NCI-H460 (cell line): ENCODE data around the gene BEAN1. TPM values are rescaled to one million over a fixed set of nuclear protein-coding genes. Genes with fewer than 3 reads are reported as not detected.

Source experiments
- DNase-seq: peaks from one replicate; pipeline ENCODE4 v3.0.0-alpha.2; 2016; ENCODE audit warnings: low read depth; ENCODE audit errors: extremely low read depth
- total RNA-seq: library from RNA; depleted of rRNA; stranded (reverse); fragments of >200 nt; shearing (Covaris generic); gene quantifications from 2 replicates; pipeline ENCODE4 v1.2.3, GENCODE V29; 2014; rRNA removed

The BEAN1 gene
- total RNA-seq, 1 experiment from 2014 or later: 0.42 TPM

GRCh38 chr16:66516509-66516807 lies 89.4 kb downstream of the BEAN1 start:
- no peak for DNase-seq

- peak; percentile 100 for DNase-seq
Observed at GRCh38 chr16:66516808-66517585, 89.9 kb downstream of the BEAN1 start.

- DNase-seq: peak; percentile 29
Observed at GRCh38 chr16:66517586-66518263, 90.6 kb downstream of the BEAN1 start.

DNA sequence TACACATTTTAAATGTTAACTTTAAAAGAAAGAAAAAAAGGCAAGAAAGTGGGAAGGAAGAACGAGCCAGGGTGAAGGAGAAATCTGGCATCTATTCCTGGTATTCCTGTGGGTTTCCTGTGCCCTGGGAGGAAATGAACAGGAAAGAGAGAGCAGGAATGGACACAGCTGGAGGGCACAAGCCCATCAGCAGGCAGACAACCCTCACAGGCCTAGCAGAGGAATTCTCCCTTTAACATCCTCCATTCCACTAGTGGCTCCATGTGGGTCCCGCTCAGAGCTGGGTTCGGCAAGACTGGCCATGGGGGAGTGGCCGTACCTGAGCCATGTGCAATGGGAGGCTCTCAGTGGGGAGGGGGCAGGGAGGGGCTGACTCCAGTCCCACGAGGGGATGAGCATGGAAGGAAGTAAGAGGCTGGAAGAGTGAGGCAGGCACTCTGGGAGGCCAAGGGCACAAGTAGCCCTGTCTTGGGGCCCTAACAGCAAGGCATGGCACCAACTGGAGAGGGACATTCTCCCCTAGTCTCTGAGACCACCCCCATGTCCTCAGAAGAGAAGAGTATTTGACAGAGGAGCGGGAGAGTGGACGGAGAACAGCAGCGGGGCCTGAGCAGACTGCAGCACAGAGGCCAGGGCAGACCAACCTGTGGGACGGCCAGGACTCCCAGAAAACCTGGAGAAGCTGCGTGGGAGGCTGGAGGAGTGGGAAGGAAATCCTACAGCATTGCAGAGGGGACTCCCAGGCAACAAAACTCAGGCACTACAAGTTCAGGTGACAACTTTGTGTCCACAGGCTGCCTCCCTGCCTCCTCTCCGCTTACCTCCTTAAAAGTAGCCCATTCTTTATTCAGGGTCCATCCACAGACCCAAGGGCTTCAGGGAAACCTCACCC lies 92.6 kb downstream of the BEAN1 start:
- DNase-seq: no peak

DNA sequence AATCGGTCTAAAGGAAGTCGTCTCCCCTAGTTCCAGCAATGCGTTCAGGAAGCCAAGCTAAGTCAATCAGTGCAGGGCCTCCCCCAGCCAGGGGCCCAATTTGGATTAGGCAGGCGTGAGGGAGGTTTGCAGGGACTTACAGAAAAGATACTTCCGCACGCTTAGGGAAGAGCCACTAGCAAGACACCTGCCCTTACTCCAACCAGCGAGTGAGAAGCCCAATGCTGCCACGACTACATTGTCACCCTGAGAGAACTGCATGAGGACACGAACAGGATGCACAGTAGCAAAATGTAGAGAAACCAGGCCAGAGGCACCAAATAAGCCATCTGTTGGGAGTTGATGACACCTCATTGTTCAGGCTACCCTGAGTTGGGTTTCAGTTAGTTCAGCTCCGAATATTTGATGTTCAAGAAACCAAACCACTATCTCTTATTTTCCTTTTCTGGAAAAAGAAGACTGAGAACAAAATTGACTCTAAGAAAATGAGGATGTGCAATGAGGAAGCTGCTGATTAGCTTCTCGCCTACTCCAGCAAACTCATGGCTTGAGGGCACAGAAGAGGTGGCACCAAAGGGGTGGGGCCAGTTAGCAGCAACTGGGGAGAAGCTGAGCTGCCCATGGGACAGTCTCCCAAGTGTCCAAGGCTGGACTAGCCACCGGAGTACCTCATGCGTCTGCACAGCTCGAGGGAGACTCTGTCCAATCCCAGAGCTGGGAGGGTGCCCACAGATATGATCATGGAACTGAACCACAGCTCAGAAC lies 93.5 kb downstream of the BEAN1 start:
- no peak for DNase-seq

DNA sequence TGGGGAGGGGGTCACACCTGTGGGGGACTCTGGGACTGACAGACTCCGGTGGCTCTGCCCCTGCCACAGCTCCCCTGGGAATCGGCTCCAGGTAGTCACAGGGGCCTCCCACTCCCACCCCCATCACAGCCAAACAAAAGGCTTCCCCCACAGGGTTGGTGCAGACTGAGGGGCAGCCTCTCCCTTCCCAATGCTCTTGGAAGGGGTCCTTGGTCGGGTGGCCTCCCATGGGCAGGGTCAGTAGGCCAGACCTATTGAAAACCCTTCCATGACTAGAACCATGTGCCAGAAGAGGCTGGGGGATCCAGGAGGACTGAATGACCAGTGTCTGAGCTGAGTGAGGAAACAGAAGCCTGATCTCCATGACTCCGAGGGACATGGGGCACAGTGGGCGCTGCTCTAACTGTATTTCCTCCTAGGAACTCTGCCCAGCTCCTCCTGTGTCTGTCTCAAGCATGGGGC lies 94.2 kb downstream of the BEAN1 start:
- no peak for DNase-seq

DNA sequence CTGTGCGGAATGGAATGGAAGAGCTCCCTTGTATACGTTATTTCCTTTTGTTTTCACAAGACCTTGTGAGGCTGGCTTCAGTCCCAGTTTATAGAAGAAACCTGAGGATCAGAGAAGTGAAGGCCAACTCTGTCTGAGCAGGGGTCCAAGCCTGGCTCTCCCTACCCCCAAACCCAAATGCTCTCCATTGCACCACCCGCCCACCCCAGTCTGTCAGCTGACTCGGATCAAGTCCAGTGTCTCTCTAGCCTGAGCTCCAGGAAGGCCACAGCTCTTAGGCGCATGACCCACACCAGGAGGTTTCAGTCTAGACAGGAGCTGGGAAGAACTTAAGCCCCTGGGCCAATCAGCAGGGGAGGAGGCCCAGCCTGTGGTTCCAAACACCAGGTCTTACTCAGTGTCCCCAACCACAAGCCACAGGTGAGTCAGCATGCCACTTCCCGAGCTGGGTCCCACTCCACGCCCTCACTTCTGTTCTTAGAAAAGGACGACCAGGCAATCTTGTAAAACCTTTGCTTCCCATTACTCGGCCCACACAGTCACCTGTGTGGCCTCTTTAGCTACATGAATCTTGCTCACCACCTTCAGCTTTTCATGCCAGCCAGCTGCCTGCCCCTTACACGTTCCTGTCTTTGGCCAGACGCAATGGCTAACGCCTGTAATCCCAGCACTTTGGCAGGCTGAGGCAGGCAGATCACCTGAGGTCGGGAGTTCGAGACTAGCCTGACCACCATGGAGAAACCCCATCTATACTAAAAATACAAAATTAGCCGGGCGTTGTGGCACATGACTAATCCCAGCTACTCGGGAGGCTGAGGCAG lies 95.1 kb downstream of the BEAN1 start:
- no peak for DNase-seq

DNA sequence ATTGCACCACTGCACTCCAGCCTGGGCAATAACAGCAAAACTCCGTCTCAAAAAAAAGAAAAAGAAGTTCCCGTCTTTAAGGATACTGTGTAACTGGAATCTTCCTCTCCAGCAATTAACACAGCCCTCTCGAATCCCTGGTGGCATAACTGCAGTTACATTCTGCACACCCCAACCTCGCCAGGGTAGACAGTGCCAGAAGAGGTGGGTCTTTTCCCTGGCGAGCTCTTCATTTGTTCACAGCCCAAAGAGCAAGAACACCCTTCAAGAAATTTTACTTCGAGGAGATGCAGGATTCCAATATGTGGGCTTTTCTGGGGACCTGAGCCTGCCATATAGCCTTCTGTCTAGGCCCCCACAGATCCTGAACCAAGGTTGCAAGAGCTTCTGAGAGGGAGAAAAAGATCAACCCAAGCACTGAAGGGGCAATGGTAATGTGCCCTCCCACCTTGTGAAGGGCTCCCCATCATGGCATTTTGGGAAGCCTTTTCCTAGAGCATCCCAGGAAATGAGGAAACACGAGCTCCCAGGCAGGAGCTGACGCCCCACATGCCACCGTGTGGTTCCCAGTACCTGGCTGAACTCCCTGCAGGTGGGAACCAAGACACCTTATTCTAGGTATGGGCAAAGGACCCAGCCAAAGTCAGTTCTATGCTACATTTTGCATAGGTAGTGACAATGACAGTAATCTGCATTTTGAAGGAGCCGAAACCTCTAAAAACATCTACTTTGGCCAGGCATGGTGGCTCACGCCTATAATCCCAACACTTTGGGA lies 95.9 kb downstream of the BEAN1 start:
- DNase-seq: no peak

DNA sequence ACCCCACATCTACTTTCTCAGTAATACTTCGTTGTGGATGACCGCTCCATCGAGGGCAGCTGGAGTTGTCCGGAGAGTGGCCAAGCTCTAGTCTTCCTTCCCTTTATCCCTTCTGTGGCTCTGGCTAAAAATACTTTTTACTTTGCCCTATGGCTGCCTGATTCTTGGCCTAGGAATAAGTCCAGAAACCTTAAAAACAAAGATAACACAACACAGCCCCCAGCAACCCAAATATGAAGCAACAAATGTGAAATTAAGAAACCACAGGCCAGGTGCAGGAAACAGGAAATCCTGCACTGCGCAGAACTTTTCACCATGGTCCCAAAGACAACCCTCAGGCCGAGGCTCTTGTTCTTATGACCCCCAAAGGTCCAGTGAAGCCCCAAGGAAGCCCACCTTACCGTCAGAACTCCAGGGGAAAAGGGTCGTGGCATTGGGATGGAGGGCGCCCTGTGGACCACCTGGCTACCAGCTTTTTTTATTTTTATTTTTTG lies 96.8 kb downstream of the BEAN1 start:
- DNase-seq: no peak

- no peak for DNase-seq
Observed at GRCh38 chr16:66524601-66525164, 97.6 kb downstream of the BEAN1 start.

DNA sequence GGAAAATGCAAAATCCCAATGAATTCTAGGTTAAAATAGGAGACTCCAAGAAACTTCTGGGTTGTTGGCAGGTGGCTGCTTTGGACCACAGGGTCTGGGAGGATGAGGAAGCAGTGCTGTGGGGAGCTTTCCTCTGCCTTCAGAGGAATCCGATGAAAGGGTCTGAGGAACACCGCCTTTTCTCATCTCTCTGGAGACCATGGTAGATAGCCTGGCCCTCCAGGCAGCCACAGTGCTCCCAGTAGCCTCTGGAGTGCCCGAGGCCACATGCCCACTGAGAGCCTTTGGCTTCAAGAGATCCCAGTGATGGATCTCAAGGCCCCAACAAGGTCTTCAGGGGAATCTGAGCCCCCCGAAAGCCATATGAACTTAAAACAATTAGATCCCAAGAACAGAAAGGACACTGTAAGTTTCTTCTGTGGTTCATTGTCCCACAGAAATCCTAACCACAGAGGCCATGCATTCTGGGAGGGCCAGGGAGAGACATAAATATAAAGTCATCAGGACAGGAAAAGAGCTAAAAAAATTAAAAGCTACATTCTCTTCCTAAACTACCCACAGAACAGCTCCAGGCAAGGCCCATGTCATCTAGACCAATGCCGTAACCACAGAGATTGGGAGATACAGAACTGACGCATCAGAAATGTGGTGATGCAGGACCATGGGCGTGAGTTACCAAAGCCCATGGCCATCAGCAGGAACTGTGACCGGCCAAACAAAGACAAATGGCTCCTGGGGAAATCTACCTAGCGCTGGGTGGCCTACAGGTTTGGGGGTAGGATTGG lies 98.5 kb downstream of the BEAN1 start:
- DNase-seq: no peak

GRCh38 chr16:66528294-66528693 lies 101.2 kb downstream of the BEAN1 start:
- no peak for DNase-seq

GRCh38 chr16:66529475-66529874 lies 102.4 kb downstream of the BEAN1 start:
- no peak for DNase-seq

Other genes with a start within 250 kb of the BEAN1 start
- gene CDH5, start 60.6 kb upstream of the BEAN1 start, total RNA-seq: not detected in 2 replicates
- 18.0 and 25.0 TPM in 2 replicates for gene TK2, start 122.8 kb downstream of the BEAN1 start, total RNA-seq
- 162 and 176 TPM in 2 replicates for gene CKLF, start 125.3 kb downstream of the BEAN1 start, total RNA-seq
- 1.7 and 3.2 TPM in 2 replicates for gene CMTM1, start 139.1 kb downstream of the BEAN1 start, total RNA-seq
- not detected in 2 replicates for gene CMTM2, start 152.2 kb downstream of the BEAN1 start, total RNA-seq
- 35.6 and 35.7 TPM in 2 replicates for gene CMTM3, start 177.4 kb downstream of the BEAN1 start, total RNA-seq